Lower lobe of right lung (tissue), 2 donors: ENCODE measurements around the gene MYMX. TPM values are rescaled to one million over a fixed set of nuclear protein-coding genes. Genes with fewer than 3 reads are reported as not detected.

ENCODE experiments used
- ATAC-seq, 2 donors: fragments of 200-7000 bp; cut with Tn5 transposase; one replicate each; pipeline ENCODE4 v1.9.1; 2020 to 2022; ENCODE audit warnings: mild to moderate bottlenecking in 2 of 2, moderate library complexity in 2 of 2
- DNase-seq: peaks from one replicate; pipeline ENCODE4 v3.0.0-alpha.2; 2020
- H3K27ac ChIP-seq: fragments of 200-600 bp; one replicate; pipeline ENCODE4 v1.8.0; 2022
- H3K27me3 ChIP-seq: fragments of 200-600 bp; one replicate; pipeline ENCODE4 v1.8.0; 2022; ENCODE audit warnings: low read depth
- H3K36me3 ChIP-seq: fragments of 200-600 bp; one replicate; pipeline ENCODE4 v1.8.0; 2022; ENCODE audit warnings: mild to moderate bottlenecking
- H3K4me1 ChIP-seq: fragments of 200-600 bp; one replicate; pipeline ENCODE4 v1.8.0; 2022
- H3K4me3 ChIP-seq: fragments of 200-600 bp; one replicate; pipeline ENCODE4 v1.8.0; 2022; ENCODE audit warnings: mild to moderate bottlenecking
- H3K9me3 ChIP-seq: fragments of 200-600 bp; one replicate; pipeline ENCODE4 v1.8.0; 2022
- CTCF ChIP-seq: fragments of 200-600 bp; IDR thresholded peaks from one replicate; pipeline ENCODE4 v1.8.0; 2022; ENCODE audit warnings: antibody characterized with exemption, mild to moderate bottlenecking
- intact Hi-C: fragments of 100-400 bp; cut with DNase I; formaldehyde crosslinking; loops from one replicate; pipeline ENCODE4 v1.11.0; 2022
- total RNA-seq: library from RNA; stranded (reverse); fragmentation: NEBNext Ultra II Directional; extraction: Animal tissue kit (Norgen Biotek cat#: 25700); gene quantifications from one replicate; pipeline ENCODE4 v1.2.1, GENCODE V29; 2021
- donor health status: DM: no; HTN: yes; CAD: no; lungs with severe emphysema.

MYMX gene
- total RNA-seq, 1 donor from 2014 or later = not detected

DNA sequence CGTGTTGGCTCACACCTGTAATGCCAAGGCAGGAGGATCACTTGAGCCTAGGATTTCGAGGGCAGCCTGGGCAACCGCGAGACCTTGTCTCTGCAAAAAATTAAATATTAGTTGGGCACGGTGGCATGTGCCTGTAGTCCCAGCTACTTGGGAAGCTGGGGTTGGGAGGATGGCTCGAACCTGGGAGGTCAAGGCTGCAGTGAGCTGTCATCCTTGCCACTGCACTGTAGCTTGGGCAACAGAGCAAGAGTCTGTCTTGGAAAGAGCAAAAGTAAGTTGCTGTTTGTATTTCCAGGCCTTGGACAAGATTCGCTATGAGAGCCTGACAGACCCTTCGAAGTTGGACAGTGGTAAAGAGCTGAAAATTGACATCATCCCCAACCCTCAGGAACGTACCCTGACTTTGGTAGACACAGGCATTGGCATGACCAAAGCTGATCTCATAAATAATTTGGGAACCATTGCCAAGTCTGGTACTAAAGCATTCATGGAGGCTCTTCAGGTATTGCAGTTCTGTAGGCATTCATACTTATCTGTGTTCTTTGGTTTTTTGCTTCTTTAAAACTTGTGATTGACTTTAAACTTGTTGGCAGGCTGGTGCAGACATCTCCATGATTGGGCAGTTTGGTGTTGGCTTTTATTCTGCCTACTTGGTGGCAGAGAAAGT, 32.5 kb downstream of the MYMX start:
- TF ChIP-seq CTCF = no peak
- Histone ChIP-seq H3K4me1 (peaks cover 48% of the 10 kb centered on the region), H3K9me3 (no peaks in the 10 kb centered on the region), H3K36me3 (peaks cover 59% of the 10 kb centered on the region), H3K4me3 (peak overlapping the region; percentile 98), H3K27me3 (no peaks in the 10 kb centered on the region), H3K27ac (no peak overlapping the region)
- no peak for ATAC-seq
- intact Hi-C loops = no loop called here
- DNase-seq = no peak

DNA sequence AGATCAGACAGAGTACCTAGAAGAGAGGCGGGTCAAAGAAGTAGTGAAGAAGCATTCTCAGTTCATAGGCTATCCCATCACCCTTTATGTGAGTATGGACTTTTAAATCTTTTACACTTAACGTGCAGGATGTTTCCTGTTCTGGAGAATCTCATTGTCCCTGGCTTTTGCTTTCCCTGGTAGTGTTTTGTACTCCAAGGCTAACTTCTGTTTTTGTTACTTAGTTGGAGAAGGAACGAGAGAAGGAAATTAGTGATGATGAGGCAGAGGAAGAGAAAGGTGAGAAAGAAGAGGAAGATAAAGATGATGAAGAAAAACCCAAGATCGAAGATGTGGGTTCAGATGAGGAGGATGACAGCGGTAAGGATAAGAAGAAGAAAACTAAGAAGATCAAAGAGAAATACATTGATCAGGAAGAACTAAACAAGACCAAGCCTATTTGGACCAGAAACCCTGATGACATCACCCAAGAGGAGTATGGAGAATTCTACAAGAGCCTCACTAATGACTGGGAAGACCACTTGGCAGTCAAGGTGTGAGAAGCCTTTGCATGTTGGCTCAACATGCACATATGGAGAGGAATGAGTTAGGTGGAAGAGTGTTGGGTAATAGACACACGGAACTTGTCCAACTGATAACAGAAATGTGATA, 33.5 kb downstream of the MYMX start:
- DNase-seq (no peak), ATAC-seq (no peak)
- TF ChIP-seq CTCF = no peak
- Histone ChIP-seq H3K36me3 (peaks cover 69% of the 10 kb centered on the region), H3K4me3 (no peak overlapping the region), H3K27ac (no peak overlapping the region), H3K27me3 (no peaks in the 10 kb centered on the region), H3K4me1 (peaks cover 49% of the 10 kb centered on the region), H3K9me3 (no peaks in the 10 kb centered on the region)
- intact Hi-C loops = no loop called here

GRCh38 chr6:44250718-44251123, 34.0 kb downstream of the MYMX start:
- peaks cover 74% of the 10 kb centered on the region for H3K36me3 ChIP-seq

DNA sequence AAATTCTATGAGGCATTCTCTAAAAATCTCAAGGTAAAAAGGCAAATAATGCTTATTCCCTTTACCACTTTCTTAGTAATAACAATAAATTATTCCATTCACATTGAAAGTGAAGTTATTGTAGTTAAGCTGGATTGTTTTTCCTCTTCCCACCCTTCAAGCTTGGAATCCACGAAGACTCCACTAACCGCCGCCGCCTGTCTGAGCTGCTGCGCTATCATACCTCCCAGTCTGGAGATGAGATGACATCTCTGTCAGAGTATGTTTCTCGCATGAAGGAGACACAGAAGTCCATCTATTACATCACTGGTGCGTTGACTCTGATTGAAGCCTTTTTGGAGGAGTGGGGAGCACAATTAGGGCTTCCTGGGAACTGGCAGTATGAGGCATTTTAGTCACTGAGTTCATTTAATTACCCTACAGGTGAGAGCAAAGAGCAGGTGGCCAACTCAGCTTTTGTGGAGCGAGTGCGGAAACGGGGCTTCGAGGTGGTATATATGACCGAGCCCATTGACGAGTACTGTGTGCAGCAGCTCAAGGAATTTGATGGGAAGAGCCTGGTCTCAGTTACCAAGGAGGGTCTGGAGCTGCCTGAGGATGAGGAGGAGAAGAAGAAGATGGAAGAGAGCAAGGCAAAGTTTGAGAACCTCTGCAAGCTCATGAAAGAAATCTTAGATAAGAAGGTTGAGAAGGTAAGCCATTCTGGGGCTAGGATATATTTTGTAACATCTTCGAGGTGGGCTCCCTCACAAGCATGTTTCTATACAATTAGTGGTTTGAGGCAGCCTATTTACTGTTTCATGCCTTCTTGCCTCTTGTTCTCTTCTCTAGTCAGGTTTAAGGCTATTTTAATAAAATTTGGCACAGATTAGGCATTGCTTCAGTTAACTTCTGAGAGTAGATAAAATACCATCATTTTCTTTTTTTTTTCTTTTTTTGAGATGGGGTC, 35.1 kb downstream of the MYMX start:
- Histone ChIP-seq H3K27me3 (no peaks in the 10 kb centered on the region), H3K27ac (no peak overlapping the region), H3K4me1 (peaks cover 57% of the 10 kb centered on the region), H3K4me3 (no peak overlapping the region), H3K36me3 (peaks cover 75% of the 10 kb centered on the region), H3K9me3 (no peaks in the 10 kb centered on the region)
- no peak for ATAC-seq
- no peak for TF ChIP-seq CTCF
- intact Hi-C loops = no loop called here
- DNase-seq = no peak

More at GRCh38 chr6:44250718-44251123, 34.0 kb downstream of the MYMX start:
- no peaks in the 10 kb centered on the region for H3K27me3 ChIP-seq
- H3K4me1 ChIP-seq = peaks cover 48% of the 10 kb centered on the region
- no peaks in the 10 kb centered on the region for H3K9me3 ChIP-seq
- TF ChIP-seq CTCF = no peak
- H3K27ac ChIP-seq = no peak overlapping the region
- DNase-seq (no peak), ATAC-seq (no peak)
- intact Hi-C loops = no loop called here
- H3K4me3 ChIP-seq = no peak overlapping the region

DNA sequence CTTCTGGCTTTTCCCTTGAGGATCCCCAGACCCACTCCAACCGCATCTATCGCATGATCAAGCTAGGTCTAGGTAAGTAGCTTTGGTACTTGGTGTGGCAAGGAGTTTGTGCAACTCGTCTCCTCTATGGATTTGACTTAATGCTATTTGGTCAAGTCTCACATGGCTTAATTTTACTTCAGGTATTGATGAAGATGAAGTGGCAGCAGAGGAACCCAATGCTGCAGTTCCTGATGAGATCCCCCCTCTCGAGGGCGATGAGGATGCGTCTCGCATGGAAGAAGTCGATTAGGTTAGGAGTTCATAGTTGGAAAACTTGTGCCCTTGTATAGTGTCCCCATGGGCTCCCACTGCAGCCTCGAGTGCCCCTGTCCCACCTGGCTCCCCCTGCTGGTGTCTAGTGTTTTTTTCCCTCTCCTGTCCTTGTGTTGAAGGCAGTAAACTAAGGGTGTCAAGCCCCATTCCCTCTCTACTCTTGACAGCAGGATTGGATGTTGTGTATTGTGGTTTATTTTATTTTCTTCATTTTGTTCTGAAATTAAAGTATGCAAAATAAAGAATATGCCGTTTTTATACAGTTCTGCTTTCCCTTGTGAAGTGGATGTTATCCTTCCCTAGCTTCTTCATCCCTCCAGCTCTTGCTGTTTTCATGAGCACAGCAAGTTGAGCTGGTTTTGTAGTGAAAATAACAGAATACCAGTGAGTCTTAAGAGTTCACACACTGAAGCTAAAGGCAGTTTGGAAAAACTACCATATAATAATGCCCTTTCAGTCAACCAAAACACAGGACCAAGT, 36.8 kb downstream of the MYMX start:
- TF ChIP-seq CTCF = peak; percentile 31
- H3K27ac ChIP-seq = no peak overlapping the region
- H3K4me3 ChIP-seq = no peak overlapping the region
- no peaks in the 10 kb centered on the region for H3K27me3 ChIP-seq
- H3K4me1 ChIP-seq = peaks cover 61% of the 10 kb centered on the region
- intact Hi-C loops = no loop called here
- DNase-seq = no peak
- peaks cover 77% of the 10 kb centered on the region for H3K36me3 ChIP-seq
- H3K9me3 ChIP-seq = no peaks in the 10 kb centered on the region
- ATAC-seq = no peak
